Cardiac muscle cell (in vitro differentiated cells and primary cell): ENCODE results near the gene MRPL24. TPM values are rescaled to one million over a fixed set of nuclear protein-coding genes. Genes with fewer than 3 reads are reported as not detected.

Source experiments
- DNase-seq, 2 donors: peaks; one replicate each; pipeline versions ENCODE4 v3.0.0 to v3.0.0-alpha.2; 2010 to 2017; ENCODE audit warnings: low read depth in 1 of 2, low spot score in 1 of 2
- H3K27ac ChIP-seq: fragments of 200-600 bp; sonication (generic); 2 replicates; pipeline ENCODE4 v1.5.1; 2016
- H3K27me3 ChIP-seq: fragments of 200-600 bp; sonication (generic); 2 replicates; pipeline ENCODE4 v1.6.0; 2016; ENCODE audit warnings: control low read depth
- H3K36me3 ChIP-seq: fragments of 200-600 bp; sonication (generic); 2 replicates; pipeline ENCODE4 v1.5.1; 2016; ENCODE audit warnings: control low read depth
- H3K4me1 ChIP-seq: fragments of 200-600 bp; sonication (generic); 2 replicates; pipeline ENCODE4 v1.8.1; 2017; ENCODE audit warnings: low read depth, mild to moderate bottlenecking, mixed run types
- H3K4me3 ChIP-seq: fragments of 200-600 bp; sonication (generic); 2 replicates; pipeline ENCODE4 v1.5.1; 2016; ENCODE audit warnings: mild to moderate bottlenecking
- H3K9me3 ChIP-seq: fragments of 200-600 bp; sonication (generic); 2 replicates; pipeline ENCODE4 v1.5.1; 2017; ENCODE audit warnings: low read depth, mild to moderate bottlenecking, control low read depth
- polyA plus RNA-seq: library from polyadenylated mRNA; unstranded; fragments of >200 nt; fragmentation: Nextera tagmentation; extraction: Ambion mirVana; gene quantifications from 2 replicates; pipeline ENCODE4 v1.2.1, GENCODE V29; 2016
- total RNA-seq: library from RNA; depleted of rRNA; stranded (reverse); fragments of >200 nt; gene quantifications from 2 replicates; pipeline ENCODE4 v1.2.3, GENCODE V29; 2016
- TF ChIP-seq, protein P1 (sequence below): IDR thresholded peaks from 2 replicates; pipeline ENCODE4 v1.5.1; 2012; ENCODE audit warnings: low read depth, mild to moderate bottlenecking, low read length

Gene MRPL24
- total RNA-seq: 34.9 and 54.1 TPM in 2 replicates
- polyA plus RNA-seq: 70.7 and 77.7 TPM in 2 replicates

DNA sequence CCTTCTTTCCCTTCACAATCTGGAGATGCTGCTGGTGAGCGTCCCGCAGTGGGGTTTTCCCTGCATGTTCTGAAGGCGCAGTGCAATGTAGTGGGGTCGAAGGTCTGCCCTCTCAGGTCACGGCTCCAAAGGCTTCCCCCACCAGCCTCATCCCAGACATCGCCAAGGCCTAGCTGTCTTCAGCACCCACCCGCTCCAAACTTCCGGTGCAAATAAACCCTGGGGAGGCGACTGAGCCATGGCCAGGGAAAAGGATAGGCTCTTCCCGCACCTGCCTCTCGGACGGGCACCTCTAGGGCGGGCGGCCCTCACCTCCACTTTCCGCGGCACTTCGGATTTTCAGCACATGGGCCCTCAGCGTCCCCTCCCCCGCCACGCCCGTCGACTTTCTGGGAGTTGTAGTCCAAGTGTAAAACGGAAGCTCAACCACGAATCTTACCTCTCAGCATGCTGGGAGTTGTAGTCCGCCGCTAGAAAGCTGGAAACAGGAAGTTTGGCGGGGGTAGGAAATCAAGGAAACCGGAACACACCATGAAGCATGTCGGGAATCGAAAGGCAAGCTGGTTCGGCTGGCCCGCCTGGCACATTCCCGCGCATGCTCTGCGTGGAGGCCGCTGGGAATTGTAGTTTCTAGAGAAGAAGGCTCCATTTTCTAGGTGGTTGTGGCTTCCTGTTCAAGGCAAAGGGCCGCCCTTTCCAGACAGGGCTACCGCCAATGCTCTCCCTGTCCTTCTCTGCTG is at the start of gene MRPL24:
MRPL24 (minus strand) TSS at position 348 of the 740 bp plus-strand sequence. CDS start 2,384 bp downstream, outside the sequence.
- DNase-seq: peak; percentile 99 to 100
- H3K27ac ChIP-seq: peak within 1 kb of the TSS; percentile 88
- H3K4me1 ChIP-seq: peaks cover 5% of the 10 kb centered on the region
- no peaks in the 10 kb centered on the region for H3K9me3 ChIP-seq
- H3K36me3 ChIP-seq: peaks cover 5% of the 10 kb centered on the region
- TF ChIP-seq, protein P1, sequence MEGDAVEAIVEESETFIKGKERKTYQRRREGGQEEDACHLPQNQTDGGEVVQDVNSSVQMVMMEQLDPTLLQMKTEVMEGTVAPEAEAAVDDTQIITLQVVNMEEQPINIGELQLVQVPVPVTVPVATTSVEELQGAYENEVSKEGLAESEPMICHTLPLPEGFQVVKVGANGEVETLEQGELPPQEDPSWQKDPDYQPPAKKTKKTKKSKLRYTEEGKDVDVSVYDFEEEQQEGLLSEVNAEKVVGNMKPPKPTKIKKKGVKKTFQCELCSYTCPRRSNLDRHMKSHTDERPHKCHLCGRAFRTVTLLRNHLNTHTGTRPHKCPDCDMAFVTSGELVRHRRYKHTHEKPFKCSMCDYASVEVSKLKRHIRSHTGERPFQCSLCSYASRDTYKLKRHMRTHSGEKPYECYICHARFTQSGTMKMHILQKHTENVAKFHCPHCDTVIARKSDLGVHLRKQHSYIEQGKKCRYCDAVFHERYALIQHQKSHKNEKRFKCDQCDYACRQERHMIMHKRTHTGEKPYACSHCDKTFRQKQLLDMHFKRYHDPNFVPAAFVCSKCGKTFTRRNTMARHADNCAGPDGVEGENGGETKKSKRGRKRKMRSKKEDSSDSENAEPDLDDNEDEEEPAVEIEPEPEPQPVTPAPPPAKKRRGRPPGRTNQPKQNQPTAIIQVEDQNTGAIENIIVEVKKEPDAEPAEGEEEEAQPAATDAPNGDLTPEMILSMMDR: no peak
- no peaks in the 10 kb centered on the region for H3K27me3 ChIP-seq
- peak within 1 kb of the TSS; percentile 46 for H3K4me3 ChIP-seq

DNA sequence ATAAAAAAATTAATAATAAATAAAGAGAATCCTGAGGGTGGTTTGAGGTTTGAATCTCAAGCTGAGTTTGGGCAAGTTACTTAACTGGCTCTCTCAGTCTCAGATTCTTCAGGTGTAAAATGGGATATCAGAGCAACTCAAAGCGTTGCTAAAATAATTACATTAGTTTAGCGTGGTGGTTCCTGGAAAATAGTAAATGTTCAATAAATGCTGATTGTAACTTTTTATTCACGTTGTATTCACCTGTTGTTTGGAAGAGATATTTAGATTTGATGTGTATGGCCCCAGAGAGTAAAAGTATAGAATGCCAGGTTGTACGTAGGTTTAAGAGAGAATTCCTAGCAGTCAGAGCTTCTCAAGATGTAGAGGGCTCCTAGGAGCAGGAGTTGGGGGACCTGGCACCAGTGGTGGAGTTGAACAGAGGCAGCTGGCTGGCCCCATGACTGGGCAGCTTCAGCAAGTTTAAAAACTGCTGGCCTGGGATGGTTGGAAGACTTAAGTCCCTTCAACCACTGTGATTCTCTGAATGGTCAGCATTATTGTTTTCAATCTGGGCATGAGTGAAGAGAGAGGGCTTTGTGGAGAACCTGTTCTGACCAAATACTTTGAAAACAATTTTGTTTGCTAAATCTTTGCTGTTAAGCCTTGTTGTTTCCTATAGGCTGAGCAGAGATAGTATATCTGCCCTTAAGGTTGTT is 48.9 kb upstream of the MRPL24 start:
- H3K9me3 ChIP-seq: no peaks in the 10 kb centered on the region
- H3K4me1 ChIP-seq: no peaks in the 10 kb centered on the region
- TF ChIP-seq, protein P1: no peak
- H3K27ac ChIP-seq: no peak overlapping the region
- no peak overlapping the region for H3K4me3 ChIP-seq
- DNase-seq: no peak
- peaks cover 56% of the 10 kb centered on the region for H3K36me3 ChIP-seq
- no peaks in the 10 kb centered on the region for H3K27me3 ChIP-seq

DNA sequence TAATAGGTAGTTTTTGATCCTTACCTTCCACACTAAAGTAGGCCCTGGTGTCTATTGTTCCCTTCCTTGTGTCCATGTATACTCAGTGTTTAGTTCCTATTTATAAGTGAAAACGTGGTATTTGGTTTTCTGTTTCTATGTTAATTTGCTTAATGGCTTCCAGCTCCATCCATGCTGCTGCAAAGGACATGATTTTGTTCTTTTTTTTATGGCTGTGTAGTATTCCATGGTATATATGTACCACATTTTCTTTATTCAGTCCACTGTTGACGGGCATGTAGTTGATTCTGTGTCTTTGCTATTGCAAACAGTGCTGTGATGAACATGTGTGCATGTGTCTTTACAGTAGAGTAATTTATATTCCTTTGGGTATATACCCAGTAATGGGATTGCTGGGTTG is 47.2 kb upstream of the MRPL24 start:
- TF ChIP-seq, protein P1: no peak
- peaks cover 55% of the 10 kb centered on the region for H3K36me3 ChIP-seq
- H3K27me3 ChIP-seq: no peaks in the 10 kb centered on the region
- no peaks in the 10 kb centered on the region for H3K9me3 ChIP-seq
- H3K27ac ChIP-seq: no peak overlapping the region
- DNase-seq: no peak
- no peaks in the 10 kb centered on the region for H3K4me1 ChIP-seq
- H3K4me3 ChIP-seq: no peak overlapping the region

DNA sequence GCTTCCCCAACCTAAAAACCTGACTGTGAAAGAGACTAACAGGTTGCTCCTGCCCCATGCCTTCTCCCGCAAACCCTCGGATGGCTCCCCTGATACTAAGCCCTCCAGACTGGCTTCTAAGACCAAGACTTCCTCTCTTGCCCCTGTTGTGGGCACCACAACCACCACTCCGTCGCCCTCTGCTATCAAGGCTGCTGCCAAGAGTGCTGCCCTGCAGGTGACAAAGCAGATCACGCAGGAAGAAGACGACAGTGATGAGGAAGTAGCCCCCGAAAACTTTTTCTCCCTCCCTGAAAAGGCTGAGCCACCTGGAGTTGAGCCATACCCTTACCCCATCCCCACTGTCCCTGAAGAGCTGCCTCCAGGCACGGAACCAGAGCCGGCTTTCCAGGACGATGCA is 45.8 kb upstream of the MRPL24 start:
- Histone ChIP-seq H3K4me3 (no peak overlapping the region), H3K36me3 (peaks cover 50% of the 10 kb centered on the region), H3K4me1 (no peaks in the 10 kb centered on the region), H3K27me3 (no peaks in the 10 kb centered on the region), H3K9me3 (no peaks in the 10 kb centered on the region), H3K27ac (no peak overlapping the region)
- no peak for DNase-seq
- TF ChIP-seq, protein P1: no peak

DNA sequence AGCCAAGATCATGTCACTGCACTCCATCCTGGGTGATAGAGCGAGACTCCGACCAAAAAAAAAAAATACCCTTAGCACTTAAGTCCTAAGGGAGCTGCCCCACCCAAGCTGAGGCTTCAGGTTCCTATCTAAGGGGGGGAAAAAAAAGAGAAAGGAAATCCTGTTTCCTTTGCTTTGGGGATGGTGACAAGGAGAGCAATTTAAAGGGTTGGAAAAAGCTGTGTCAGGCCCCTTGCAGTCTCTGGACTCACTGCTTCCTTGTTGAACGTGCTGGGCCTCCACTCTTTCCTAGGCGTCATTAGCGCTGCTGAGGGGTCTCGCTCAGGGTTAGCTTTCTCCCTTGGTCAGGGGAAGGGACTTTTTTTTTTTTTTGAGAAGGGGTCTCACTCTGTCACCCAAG is 44.6 kb upstream of the MRPL24 start:
- Histone ChIP-seq H3K36me3 (peaks cover 43% of the 10 kb centered on the region), H3K4me1 (no peaks in the 10 kb centered on the region), H3K9me3 (no peaks in the 10 kb centered on the region), H3K4me3 (no peak overlapping the region), H3K27ac (no peak overlapping the region), H3K27me3 (no peaks in the 10 kb centered on the region)
- TF ChIP-seq, protein P1: no peak
- DNase-seq: no peak
